ENCODE data around the gene PEPD. TPM values are rescaled to one million over a fixed set of nuclear protein-coding genes. Genes with fewer than 3 reads are reported as not detected.

PEPD gene
- total RNA-seq, 4 donors from 2014 or later, result 92.6 to 323 (median 218) TPM

- in situ Hi-C loops (cut with MboI; ENCODE audit: low pct_ligation_motif_present in 1 of 4, low pct_unique_long_range_greater_than_20kb in 1 of 4, low sequenced_read_pairs in 3 of 4) (loop anchor here (5.0 to 25.0 kb wide), 5 partner anchors 334 to 684 kb away; no protein-coding TSS in a partner anchor), intact Hi-C loops (cut with DNase I; ENCODE audit: low total_unique reads) (no loop called here)
Measured at GRCh38 chr19:33428627-33429125, 92.9 kb downstream of the PEPD start.

GRCh38 chr19:33427801-33428626 is 93.6 kb downstream of the PEPD start:
- 89 to 90% methylated on average over 3 to 22 of the region's 22 CpGs for WGBS, 2 donors (ENCODE audit: low coverage in 1 of 2)
- no peak for DNase-seq
- Histone ChIP-seq H3K4me3 (no peak overlapping the region), H3K9me3 (no peaks in the 10 kb centered on the region), H3K4me1 (no peaks in the 10 kb centered on the region), H3K36me3 (no peaks in the 10 kb centered on the region), H3K27me3 (no peaks in the 10 kb centered on the region), H3K27ac (no peak overlapping the region)
- in situ Hi-C loops (cut with MboI; ENCODE audit: low pct_ligation_motif_present in 1 of 4, low pct_unique_long_range_greater_than_20kb in 1 of 4, low sequenced_read_pairs in 3 of 4), result loop anchor here (5.0 to 25.0 kb wide), 5 partner anchors 334 to 684 kb away; no protein-coding TSS in a partner anchor
- intact Hi-C loops (cut with DNase I; ENCODE audit: low total_unique reads), result no loop called here
- TF ChIP-seq EP300 (IDR thresholded peaks at IDR 0.05; ENCODE audit: low read depth) (no peak), CTCF (IDR thresholded peaks at IDR 0.05) (no peak), POLR2A (IDR thresholded peaks at IDR 0.05) (no peak), POLR2AphosphoS5 (IDR thresholded peaks at IDR 0.05) (no peak)

More at GRCh38 chr19:33428627-33429125, 92.9 kb downstream of the PEPD start:
- no peak overlapping the region for H3K4me3 ChIP-seq
- H3K9me3 ChIP-seq, result no peaks in the 10 kb centered on the region
- H3K4me1 ChIP-seq, result no peaks in the 10 kb centered on the region
- no peak for DNase-seq
- no peak overlapping the region for H3K27ac ChIP-seq
- H3K27me3 ChIP-seq, result no peaks in the 10 kb centered on the region
- no peak for TF ChIP-seq POLR2A (IDR thresholded peaks at IDR 0.05)
- no peak for TF ChIP-seq POLR2AphosphoS5 (IDR thresholded peaks at IDR 0.05)
- no peak for TF ChIP-seq EP300 (IDR thresholded peaks at IDR 0.05; ENCODE audit: low read depth)
- TF ChIP-seq CTCF (IDR thresholded peaks at IDR 0.05), result no peak
- no peaks in the 10 kb centered on the region for H3K36me3 ChIP-seq
- WGBS, 2 donors (ENCODE audit: low coverage in 1 of 2), result 91% methylated on average over 5 of the region's 5 CpGs; no CpG with 5 or more reads in 1 of the 2 donors

- intact Hi-C loops (cut with DNase I; ENCODE audit: low total_unique reads), result no loop called here
- TF ChIP-seq POLR2AphosphoS5 (IDR thresholded peaks at IDR 0.05), result no peak
- Histone ChIP-seq H3K27ac (no peak overlapping the region), H3K27me3 (no peaks in the 10 kb centered on the region), H3K4me3 (no peak overlapping the region), H3K36me3 (no peaks in the 10 kb centered on the region), H3K9me3 (no peaks in the 10 kb centered on the region), H3K4me1 (no peaks in the 10 kb centered on the region)
- WGBS, 2 donors (ENCODE audit: low coverage in 1 of 2), result 85 to 90% methylated on average over 2 to 24 of the region's 24 CpGs
- in situ Hi-C loops (cut with MboI; ENCODE audit: low pct_ligation_motif_present in 1 of 4, low pct_unique_long_range_greater_than_20kb in 1 of 4, low sequenced_read_pairs in 3 of 4), result loop anchor here (5.0 to 25.0 kb wide), 5 partner anchors 336 to 686 kb away; no protein-coding TSS in a partner anchor
- no peak for DNase-seq
Measured at GRCh38 chr19:33426621-33427361, 94.8 kb downstream of the PEPD start.

- no peak for TF ChIP-seq POLR2A (IDR thresholded peaks at IDR 0.05)
- TF ChIP-seq CTCF (IDR thresholded peaks at IDR 0.05), result no peak
- no peak for TF ChIP-seq POLR2AphosphoS5 (IDR thresholded peaks at IDR 0.05)
- TF ChIP-seq EP300 (IDR thresholded peaks at IDR 0.05; ENCODE audit: low read depth), result no peak
- no peaks in the 10 kb centered on the region for H3K4me1 ChIP-seq
- intact Hi-C loops (cut with DNase I; ENCODE audit: low total_unique reads), result no loop called here
- H3K9me3 ChIP-seq, result no peaks in the 10 kb centered on the region
- no peak overlapping the region for H3K27ac ChIP-seq
- WGBS, 2 donors (ENCODE audit: low coverage in 1 of 2), result 73 to 93% methylated on average over 3 to 8 of the region's 8 CpGs
- in situ Hi-C loops (cut with MboI; ENCODE audit: low pct_ligation_motif_present in 1 of 4, low pct_unique_long_range_greater_than_20kb in 1 of 4, low sequenced_read_pairs in 3 of 4), result loop anchor here in 2 of 4 donors (10.0 kb wide), 1 partner anchor 351 kb away; no protein-coding TSS in a partner anchor
- H3K4me3 ChIP-seq, result no peak overlapping the region
- H3K36me3 ChIP-seq, result no peaks in the 10 kb centered on the region
- DNase-seq, result no peak
- no peaks in the 10 kb centered on the region for H3K27me3 ChIP-seq
Measured at GRCh38 chr19:33424181-33424580, 97.4 kb downstream of the PEPD start.

Measured in transverse colon (tissue), 4 donors.